Activated gamma-delta T cell treated with anti-CD3 and anti-CD28 coated beads, Interleukin-2, amount 50 U/mL, for 16 hours (primary cell): ENCODE results near the gene NPR2.

Experiments used
- DNase-seq: peaks from one replicate; pipeline ENCODE4 v3.0.0-alpha.2; 2020; ENCODE audit warnings: low read depth

The NPR2 gene

DNA sequence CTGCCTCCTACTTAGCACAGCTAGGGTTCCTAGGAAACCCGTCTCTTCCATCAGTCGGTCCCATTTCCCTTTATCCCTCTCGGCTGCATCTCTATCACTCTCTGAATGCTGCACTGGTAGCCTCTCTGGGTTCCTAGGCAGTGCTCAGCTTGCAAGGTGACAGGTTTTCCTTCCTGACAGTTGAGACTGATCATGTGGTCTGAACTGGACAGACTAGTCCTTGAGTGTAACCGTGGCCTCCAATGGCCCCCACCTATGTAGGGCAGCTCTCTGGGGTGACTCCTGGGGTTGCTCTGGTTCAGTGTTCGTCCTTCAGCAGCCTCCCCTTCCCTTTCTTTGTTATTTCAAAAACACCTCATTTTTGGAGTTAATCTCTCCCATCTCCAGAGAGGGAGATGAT lies 41.4 kb downstream of the NPR2 start:
- DNase-seq, result no peak

DNA sequence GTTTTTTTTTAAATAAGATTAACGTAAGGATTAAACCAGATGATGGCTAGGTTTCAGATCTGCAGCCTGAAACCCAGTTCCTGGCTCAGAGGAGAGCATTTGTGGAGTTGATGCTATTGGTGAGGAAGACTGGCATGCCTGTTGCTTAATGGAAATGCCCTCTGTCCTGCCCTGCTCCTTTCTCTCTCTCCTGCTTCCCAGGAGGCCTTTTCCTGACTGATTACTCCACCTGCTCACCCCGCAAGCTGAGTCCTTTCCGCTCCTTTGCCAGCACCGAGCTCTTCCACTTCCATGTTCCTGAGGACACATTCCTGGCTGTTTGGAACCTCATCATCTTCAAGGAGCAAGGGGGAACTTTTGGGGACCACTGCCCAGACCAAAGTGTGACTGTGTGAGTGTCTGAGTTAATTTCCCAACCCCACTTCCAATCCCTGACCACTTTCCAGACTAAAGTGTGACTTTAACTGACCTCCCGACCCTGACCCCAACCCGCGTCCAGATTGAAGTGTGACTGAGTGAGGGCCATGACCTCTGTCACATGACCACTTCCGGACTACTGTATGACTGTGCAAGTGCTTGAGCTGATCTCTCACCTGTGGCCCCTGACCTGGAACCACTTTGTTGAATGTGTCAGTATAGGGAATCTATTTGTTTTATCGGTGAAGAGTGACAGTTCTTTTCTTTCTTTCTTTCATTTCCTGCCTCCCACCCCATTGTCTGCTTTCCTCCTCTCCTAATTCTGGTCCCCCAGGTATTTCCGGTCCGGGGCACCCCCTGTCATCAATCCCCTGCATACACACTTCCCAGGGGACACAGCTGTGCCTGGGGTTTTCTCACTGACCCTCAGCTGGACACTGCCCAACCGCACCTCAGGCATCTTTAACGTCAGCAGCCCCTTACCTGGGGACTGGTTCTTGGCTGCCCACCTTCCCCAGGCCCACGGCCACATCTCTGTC lies 43.1 kb downstream of the NPR2 start:
- no peak for DNase-seq

DNA sequence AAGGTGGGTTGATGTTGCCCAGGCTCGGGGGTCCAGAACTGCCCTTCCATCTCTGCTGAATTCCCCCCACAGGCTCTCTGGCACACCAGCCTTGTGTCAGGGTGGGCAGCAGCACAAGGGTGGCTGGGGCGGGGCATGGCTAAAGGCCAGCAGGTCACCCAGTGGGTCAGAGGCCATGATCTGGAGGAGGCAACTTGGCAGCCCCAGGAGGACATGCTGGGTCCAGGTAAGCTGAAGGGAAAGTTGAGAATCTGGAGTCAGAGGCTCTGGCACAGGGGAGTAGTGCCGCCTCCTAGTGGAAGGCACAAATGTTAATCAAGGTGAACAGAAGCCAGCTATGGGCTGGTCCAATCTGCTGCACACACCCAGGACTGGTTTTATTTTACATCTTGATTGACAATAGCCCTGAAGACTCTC lies 43.8 kb downstream of the NPR2 start:
- no peak for DNase-seq

DNA sequence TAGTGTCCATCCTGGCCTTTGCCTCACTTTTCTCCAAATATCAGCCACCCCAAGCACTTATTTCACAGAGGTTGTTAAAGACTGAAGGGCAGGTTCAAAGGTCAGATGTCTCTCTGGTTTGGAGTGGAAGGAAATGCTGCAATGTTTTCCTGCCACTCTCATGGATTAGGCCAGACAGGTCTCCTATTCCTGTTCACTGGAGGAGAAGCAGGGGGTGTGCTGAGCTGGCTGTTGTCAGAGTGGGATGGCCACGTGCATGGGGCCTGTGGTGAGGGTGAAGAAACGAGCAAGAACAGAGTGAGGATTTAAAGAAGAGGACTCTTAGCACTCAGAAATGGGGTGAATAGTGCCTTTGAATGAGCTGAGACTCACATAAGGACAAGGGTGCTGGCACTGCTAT lies 44.4 kb downstream of the NPR2 start:
- DNase-seq, result no peak

DNA sequence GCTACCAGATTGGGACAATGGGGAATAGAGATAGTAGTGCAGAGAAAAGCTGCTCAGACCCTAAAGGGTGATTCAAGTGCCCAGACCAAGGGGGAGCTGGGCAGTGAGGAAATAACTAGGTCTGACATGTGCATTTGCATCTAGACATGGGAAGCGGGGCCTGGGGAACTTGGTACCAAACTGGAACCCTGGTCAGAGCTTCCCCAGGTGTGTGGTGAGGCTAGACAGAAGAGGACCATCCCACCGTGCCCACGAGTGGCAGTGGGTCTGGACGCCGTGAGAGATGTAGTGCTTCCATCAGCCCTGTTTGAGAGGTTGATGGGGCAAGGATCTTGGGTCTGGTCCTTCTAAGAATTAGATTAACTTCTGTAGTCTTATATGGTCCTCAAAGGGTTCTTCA lies 45.2 kb downstream of the NPR2 start:
- DNase-seq, result no peak

DNA sequence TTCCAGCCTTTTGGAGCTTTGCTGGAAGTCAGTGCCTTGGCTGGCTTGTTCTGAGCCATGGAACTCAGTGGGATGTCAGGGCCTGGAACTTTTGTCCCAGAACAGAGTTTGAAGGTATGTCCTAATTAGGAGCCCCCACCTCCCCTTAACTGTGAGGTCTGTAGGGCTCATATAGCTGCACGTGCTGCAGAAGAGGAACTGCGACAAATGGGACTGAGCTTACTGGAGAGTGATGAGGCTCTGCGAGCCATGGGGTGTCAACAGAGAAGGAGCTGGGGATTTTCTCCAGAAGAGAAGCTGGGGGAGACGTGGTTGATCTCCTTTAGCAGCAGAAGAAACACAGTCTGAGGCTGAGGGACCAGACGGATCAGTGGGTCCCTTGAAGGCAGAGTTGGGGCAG lies 48.5 kb downstream of the NPR2 start:
- no peak for DNase-seq

DNA sequence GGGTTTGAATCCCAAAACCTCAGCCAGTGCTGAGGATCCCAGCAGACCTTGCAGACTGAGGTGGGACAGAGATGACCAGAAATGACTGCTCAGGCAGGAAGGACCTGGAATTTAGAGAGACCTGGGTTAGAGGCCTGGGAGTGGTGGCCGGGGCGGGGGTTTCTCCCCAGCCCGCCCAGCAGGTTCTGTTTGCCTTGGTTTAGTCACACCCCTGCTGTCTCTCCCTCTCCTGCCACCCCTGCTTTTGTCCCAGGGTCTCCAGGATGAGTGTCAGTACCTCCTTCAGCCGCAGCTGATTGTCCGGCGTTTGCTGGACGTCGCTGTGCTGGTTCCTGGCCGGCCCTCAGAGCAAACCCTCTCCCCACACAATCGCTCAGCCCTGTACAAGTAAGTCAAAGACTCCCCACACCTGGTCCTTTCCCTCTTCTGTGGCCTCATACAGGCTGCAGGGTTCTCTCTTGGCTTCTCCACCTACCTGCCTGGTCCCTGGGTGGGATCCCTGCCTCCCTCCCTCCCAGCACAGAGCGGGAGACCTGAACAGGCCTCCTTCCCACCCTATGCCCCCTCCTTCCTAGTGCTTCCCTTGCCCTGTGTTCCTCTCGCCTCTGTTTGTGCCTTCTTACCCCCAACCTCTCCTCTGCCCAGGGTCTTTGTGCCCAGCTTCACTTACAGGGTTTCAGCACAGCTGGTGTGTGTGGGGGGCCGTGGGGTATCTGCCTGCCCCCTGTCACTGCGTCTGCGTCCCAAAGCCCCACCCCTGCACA lies 49.7 kb downstream of the NPR2 start:
- no peak for DNase-seq

DNA sequence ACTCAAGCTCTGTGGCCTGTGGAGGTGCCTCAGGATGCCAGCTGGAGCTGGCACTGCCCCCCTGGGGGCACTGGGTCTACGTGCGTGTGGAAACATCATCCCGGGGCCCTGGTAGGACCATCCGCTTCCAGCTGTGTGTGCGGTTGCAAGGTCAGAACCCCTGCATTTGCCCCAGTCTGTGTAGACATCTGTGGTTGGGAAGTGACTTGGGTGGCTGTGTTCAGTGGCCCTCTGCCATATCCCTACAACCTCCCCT lies 50.2 kb downstream of the NPR2 start:
- DNase-seq, result no peak

DNA sequence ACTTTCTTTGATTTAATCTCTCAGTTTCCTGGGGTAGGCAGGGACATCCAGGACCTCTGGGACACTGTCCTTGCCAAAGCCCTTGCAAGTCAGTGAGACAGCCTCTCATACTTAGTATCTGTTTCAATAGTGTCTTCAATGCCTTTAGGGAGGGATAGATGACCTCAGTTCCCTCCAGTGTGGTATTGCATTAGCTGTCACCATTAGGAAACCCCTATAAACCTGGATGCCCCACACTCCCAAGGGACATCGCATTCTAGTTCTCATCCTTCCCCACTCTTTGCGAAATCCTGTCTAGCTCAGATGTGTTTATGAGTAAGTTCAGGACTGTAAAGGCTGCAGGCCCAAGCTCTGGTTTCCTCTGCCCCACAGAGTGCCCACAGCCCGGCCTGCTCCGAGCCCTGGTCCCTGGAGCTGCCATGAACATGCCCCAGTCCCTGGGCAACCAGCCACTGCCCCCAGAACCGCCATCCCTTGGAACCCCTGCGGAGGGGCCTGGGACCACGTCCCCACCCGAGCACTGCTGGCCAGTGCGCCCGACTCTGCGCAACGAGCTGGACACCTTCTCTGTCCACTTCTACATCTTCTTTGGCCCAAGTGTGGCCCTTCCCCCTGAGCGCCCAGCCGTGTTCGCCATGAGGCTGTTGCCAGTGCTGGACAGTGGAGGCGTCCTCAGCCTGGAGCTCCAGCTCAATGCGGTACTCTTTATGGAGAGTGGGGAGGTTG lies 50.8 kb downstream of the NPR2 start:
- DNase-seq, result no peak

DNA sequence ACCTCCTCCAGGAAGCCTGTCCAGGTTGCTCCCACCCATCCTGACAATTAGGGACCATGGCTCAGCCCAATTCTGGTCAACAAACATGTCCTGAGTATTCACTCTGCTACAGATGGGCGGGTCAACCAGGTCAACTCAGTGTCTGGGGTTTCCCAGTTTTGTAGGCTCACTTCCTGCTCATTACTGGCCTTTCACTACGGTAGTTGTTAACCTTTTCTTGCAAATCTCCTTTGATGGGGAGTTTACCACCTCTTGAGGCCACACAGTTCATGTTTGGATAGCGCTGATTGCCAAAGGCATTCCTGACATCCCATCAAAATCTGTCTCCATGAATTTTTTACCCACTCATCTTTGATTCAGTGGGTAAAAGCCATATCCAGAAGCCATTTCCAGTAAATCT lies 51.4 kb downstream of the NPR2 start:
- no peak for DNase-seq

DNA sequence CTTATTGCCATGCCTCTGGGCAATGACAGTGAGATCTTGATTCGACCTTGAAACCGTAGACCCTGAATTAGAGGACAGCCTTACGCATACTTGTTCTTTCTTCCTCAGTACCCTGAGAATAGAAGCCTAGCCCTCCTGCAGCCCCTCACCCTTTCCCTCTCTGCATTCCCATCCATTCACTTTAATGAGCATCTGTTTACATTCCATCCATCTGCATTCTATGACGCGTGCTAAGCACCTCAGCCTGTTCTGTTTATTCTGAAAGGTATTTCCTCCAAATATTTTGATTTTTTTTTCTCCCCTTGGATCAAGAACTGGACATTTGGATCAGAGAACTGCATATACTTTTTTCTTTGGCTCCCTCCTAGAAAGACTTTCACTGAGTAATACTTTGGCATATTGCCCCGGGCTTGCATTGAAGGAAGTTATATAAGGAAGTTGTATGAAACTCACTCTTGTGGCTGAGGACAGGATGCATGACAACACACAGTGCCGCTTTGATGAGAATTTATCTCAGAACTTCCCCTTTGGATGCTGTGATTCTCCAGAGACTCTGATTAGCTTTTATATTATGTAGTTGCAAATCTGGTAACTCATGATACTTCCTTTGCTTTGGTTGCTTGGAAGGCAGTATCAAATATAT lies 53.4 kb downstream of the NPR2 start:
- no peak for DNase-seq

DNA sequence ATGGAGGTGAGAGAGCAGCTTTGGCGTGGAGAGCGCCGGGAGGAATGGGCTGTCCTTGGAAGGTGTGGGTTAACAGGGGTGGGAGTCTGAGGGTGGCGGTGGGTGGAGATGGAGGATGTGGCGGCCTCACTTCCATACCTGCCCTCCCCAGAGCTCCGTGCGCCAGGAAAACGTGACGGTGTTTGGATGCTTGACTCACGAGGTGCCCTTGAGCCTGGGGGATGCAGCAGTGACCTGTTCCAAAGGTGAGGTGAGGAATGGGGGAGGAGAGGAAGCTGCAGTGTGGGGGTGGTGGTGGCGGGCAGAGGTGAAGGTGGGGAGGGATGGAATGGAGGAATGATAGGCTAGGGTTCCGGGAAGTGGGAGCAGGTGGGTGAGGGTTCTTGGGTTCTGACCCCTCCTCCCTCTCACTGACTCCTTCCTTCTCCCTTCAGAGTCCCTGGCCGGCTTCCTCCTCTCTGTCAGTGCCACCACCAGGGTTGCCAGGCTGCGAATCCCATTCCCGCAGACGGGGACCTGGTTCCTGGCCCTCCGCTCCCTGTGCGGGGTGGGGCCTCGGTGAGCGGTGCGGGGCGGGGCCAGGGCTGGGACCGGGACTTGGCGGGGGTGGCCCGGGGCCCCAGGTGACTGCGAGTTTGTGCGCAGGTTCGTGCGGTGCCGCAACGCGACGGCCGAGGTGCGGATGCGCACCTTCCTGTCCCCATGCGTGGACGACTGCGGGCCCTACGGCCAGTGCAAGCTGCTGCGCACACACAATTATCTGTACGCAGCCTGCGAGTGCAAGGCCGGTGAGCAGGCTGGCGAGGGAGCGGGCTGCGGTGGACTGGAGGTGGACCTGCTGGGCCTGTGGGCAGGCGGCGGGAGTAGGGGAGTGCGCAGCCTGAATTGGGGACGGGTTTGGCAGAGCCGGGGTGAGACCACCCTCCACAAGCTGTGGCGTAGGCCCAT lies 54.7 kb downstream of the NPR2 start:
- DNase-seq, result no peak

DNA sequence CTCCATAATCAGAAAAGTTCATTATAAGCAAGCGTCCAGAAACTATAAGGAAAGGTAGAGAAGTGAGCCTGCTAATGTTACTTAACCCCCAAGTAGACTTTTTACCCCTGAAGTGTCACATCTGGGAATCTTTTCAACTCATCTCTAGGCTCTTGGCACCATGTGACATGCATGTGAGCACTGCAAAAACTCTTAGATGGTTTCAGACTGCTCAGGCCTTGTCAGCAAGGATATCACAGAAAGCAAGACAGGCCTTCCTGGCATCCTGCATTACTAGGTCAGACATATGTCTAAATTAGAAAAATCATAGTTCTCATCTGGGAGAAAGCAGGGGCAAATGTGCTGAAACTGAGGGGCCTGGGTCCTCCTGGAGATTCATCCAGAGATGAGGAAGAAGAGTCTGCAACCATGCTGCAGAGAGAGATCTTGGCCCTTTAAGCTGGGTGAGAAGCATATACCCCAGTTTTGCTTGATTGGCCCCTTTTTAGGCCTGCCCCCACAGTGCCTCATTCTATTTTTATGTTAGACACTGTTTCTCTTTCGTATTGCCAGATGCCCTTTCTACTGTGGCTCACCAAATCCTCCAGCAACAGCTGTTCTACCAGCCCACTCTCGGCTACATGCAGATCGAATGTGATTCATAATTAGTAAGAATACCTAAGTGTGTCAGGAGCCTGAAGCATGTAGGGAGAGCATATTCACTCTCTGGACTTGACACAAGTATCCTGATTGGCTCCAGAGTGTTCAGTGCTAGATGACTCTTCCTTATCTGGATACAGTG lies 56.6 kb downstream of the NPR2 start:
- no peak for DNase-seq

DNA sequence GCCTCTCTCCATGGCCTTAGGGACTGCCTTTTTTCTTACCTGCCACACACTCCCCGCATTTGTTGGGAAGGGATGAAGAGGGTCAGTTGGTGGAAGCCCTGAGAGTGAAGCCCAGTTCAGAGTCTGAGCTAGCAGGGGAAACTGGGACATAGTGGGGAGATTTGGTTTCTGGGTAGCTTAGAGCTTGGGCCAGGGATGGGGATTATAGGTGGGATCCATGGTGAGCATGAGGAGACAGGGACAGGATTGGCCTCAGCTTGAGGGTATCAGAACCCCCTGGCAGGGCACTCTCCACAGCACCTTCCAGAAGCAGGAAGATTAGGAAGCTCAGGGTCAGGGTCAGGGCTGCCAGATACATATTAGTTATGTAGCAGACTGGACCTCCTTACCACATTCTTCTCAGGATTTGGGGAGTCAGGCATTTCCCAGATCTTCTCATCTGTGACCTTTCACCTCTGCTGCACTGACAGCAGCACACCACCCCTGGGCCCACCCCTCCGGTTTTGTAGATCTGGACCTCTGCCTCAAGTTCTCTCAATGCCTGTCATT lies 61.0 kb downstream of the NPR2 start:
- no peak for DNase-seq

DNA sequence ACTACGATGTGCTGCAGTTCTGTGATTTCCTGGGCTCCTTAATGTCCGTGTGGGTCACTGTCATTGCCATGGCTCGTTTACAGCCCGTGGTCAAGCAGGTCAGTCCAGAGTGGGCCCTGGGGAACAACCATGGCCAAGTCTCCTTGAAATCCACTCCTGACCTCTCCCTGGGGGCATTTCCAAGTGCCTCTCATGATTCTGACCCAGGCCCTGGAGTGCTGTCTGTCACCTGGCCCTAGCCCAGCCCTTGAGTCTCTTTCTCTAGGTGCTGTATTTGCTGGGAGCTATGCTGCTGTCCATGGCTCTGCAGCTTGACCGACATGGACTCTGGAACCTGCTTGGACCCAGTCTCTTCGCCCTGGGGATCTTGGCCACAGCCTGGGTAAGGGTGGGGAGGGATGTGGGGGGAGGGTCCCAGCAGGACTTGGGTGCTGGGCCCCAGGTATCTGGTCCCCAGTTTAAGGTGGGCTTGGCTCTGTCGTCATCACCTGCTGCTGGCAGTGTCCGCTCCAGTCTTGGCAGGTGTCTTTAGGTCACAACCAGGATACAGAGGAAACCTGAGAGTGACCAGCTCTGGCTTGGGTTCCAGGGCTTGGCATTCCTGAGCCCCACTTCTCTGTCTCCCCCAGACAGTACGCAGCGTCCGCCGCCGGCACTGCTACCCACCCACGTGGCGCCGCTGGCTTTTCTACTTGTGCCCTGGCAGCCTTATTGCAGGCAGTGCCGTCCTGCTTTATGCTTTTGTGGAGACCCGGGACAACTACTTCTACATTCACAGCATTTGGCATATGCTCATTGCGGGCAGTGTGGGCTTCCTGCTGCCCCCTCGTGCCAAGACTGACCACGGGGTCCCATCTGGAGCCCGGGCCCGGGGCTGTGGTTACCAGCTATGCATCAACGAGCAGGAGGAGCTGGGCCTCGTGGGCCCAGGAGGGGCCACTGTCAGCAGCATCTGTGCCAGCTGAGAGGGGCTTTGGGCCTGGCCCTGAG lies 61.8 kb downstream of the NPR2 start:
- no peak for DNase-seq

DNA sequence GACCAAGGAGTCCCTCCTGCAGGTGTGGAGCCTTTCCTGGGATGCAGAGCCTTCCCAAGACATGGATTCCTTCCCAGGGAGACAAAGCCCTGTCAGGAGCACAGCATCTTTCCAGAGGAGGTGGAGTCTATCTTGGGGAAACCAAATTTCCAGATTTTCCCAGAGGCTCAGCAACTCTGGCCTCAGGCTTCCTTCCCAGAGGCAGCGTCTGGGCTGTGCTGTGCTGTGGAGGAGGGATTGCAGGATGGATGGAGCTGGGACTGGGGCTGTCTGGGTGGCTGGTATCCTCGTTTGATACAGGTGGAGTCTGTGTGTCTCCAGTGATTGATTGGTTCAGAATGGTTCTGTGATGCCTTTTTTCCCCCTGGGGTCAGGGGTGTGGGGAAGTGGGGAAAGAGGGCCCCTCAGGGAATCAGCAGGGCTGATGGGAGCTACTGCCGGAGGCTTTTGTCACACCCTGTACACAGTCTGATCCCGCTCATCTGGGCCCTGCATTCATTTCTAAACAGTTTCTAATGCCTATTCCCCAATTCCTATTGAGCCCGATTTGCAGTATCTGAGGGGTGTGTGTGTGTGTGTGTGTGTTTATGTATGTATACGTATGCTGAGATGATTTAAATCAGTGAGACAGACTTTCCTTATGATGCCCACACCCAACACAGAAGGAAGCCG lies 62.8 kb downstream of the NPR2 start:
- no peak for DNase-seq

DNA sequence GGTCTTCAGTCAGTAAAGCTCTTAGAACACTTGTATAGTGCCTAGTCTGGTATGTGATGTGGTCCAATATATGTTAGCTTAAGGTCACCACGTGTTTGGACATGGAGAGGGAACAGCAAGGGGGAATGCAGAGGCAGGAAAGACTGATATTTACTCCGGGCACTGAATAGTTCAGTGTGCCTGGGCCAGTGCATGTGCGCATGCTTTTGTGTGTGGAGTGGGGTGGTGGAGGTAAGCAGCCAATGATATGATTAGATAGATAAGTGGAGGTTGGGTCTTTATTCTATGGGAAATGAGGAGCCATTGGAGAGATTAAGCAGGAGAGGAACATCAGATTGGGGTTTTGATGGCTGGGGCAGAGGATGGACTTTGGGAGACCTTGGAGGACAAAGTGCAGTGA lies 64.8 kb downstream of the NPR2 start:
- DNase-seq, result no peak

DNA sequence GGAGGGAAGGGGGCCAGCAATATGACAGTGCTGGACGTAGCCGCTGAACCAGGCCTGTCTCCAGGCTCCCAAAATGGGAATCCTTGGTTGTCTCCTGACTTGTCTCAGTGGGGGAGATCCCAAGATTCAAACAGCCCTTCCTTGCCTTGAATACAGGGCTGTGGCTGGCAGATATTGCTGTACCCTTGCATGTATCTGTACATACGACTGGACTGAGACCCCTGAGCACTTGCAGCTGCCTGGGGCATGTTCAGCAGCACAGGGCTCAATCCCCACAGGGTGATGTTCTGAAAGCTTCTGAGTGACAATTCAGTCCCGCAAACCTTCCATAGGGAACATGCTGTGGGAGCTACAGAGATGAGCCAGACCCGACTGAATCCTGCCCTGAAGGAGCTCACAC lies 65.5 kb downstream of the NPR2 start:
- no peak for DNase-seq
